ENCODE data around the gene GGA1.
"Not testable (repeated sequence)": the region's sequence is repeated elsewhere in the genome, so short reads cannot be mapped to it uniquely, and the experiment has no call there.

The GGA1 gene

GRCh38 chr22:37655252-37655563 is 46.6 kb downstream of the GGA1 start:
- TF ChIP-seq CTCF (IDR thresholded peaks at IDR 0.05; ENCODE audit: insufficient read depth, low read length, missing control alignments): no peak
- no peak for DNase-seq (ENCODE audit: low read depth, low spot score)
- CTCF ChIA-PET: interaction anchor here (26.0 kb wide), 1 partner anchor 16 kb away, joined by 430 read pairs; the partner anchor contains the start of gene SH3BP1
- POLR2A ChIA-PET: no interaction called here
- H3K4me3 ChIP-seq (ENCODE audit: low read depth, low read length): no peak overlapping the region

GRCh38 chr22:37656583-37656982 is 47.9 kb downstream of the GGA1 start:
- not testable (repeated sequence) for DNase-seq (ENCODE audit: low read depth, low spot score); H3K4me3 ChIP-seq (ENCODE audit: low read depth, low read length)
- POLR2A ChIA-PET: interaction anchor here (2.3 kb wide), 1 partner anchor 19 kb away, joined by 52 read pairs; the partner anchor contains the start of gene LGALS1
- CTCF ChIA-PET: interaction anchor here (7.4 to 26.0 kb wide), 2 partner anchors 17 to 28 kb away, joined by 121 to 430 read pairs; partner anchors contain the start of genes NOL12 and SH3BP1

GRCh38 chr22:37657590-37658132 is 49.0 kb downstream of the GGA1 start:
- peak overlapping the region; percentile 73 for H3K4me3 ChIP-seq (ENCODE audit: low read depth, low read length)
- DNase-seq (ENCODE audit: low read depth, low spot score): no peak
- CTCF ChIA-PET: interaction anchor here (0.6 to 26.0 kb wide), 7 partner anchors 9 to 134 kb away, joined by 3 to 430 read pairs (median 4); partner anchors contain the start of genes NOL12 and SH3BP1

GRCh38 chr22:37658133-37659065 is 49.8 kb downstream of the GGA1 start, which contains the start of gene PDXP:
TSS of gene PDXP (plus strand) at chr22:37658723. CDS start at chr22:37658783, 60 bp downstream.
- peak; percentile 100 for DNase-seq (ENCODE audit: low read depth, low spot score)
- peak within 1 kb of the TSS; percentile 78 for H3K4me3 ChIP-seq (ENCODE audit: low read depth, low read length)
- CTCF ChIA-PET: interaction anchor here (1.0 to 26.0 kb wide), 8 partner anchors 9 to 133 kb away, joined by 3 to 430 read pairs (median 4); partner anchors contain the start of genes LGALS1, NOL12 and SH3BP1
- TF ChIP-seq CTCF (IDR thresholded peaks at IDR 0.05; ENCODE audit: insufficient read depth, low read length, missing control alignments): no peak
- POLR2A ChIA-PET: interaction anchor here (0.9 to 3.0 kb wide), 9 partner anchors 8 to 28 kb away, joined by 3 to 52 read pairs (median 8); partner anchors contain the start of genes LGALS1 and NOL12

More at GRCh38 chr22:37657590-37658132, 49.0 kb downstream of the GGA1 start:
- TF ChIP-seq CTCF (IDR thresholded peaks at IDR 0.05; ENCODE audit: insufficient read depth, low read length, missing control alignments): no peak
- POLR2A ChIA-PET: interaction anchor here (0.9 to 3.0 kb wide), 9 partner anchors 8 to 29 kb away, joined by 3 to 52 read pairs (median 8); partner anchors contain the start of genes LGALS1 and NOL12

- CTCF ChIA-PET: interaction anchor here (0.7 to 26.0 kb wide), 9 partner anchors 10 to 204 kb away, joined by 3 to 430 read pairs (median 4); partner anchors contain the start of genes LGALS1, NOL12, SH3BP1 and TRIOBP
- DNase-seq (ENCODE audit: low read depth, low spot score): no peak
Measured at GRCh38 chr22:37659066-37659896, 50.6 kb downstream of the GGA1 start.

More at GRCh38 chr22:37659066-37659896, 50.6 kb downstream of the GGA1 start:
- POLR2A ChIA-PET: interaction anchor here (0.8 to 3.0 kb wide), 6 partner anchors 16 to 27 kb away, joined by 3 to 52 read pairs (median 11); partner anchors contain the start of genes LGALS1 and NOL12
- TF ChIP-seq CTCF (IDR thresholded peaks at IDR 0.05; ENCODE audit: insufficient read depth, low read length, missing control alignments): no peak
- H3K4me3 ChIP-seq (ENCODE audit: low read depth, low read length): peak overlapping the region; percentile 78

All from AG04449 (cell line).